HepG2 (cell line): ENCODE measurements around the gene ZNF554.

Source experiments
- ATF7 ChIP-seq, 2 experiments: fragments of 450-650 bp in 1 of 2; sonication (generic) in 1 of 2; formaldehyde crosslinking in 1 of 2; IDR thresholded peaks; 2 replicates each; pipeline versions ENCODE4 v1.4.0 to v1.6.1; 2016 to 2020; ENCODE audit warnings: antibody characterized with exemption in 1 of 2, mild to moderate bottlenecking in 1 of 2, missing genetic modification reagents in 1 of 2
- HBP1 ChIP-seq: IDR thresholded peaks from 2 replicates; pipeline ENCODE4 v1.6.1; 2016; ENCODE audit warnings: low read depth, control low read depth
- SP1 ChIP-seq, 2 experiments: fragments of 450-650 bp in 1 of 2; sonication (generic) in 1 of 2; formaldehyde crosslinking in 1 of 2; IDR thresholded peaks; 2 replicates each; pipeline versions ENCODE4 v1.4.0 to v1.6.1; 2016 to 2020; ENCODE audit warnings: missing genetic modification reagents in 1 of 2
- TCF7L2 ChIP-seq: IDR thresholded peaks from 2 replicates; pipeline ENCODE4 v1.6.1; 2011; ENCODE audit warnings: mild to moderate bottlenecking, low read depth, low read length, moderate library complexity
- ZMYM3 ChIP-seq: sonication (generic); formaldehyde crosslinking; IDR thresholded peaks from 2 replicates; pipeline ENCODE4 v1.5.1; 2020; ENCODE audit warnings: mild to moderate bottlenecking, missing genetic modification reagents
- ZMYM4 ChIP-seq: sonication (generic); formaldehyde crosslinking; IDR thresholded peaks from 2 replicates; pipeline ENCODE4 v1.8.1; 2023; ENCODE audit warnings: mild to moderate bottlenecking, missing genetic modification reagents

- TF ChIP-seq ATF7 (IDR thresholded peaks at IDR 0.05) = no peak
- TF ChIP-seq ATF7 (CRISPR knock-in tag; IDR thresholded peaks at IDR 0.05) = no peak
- TF ChIP-seq ZMYM4 (CRISPR knock-in tag) = no peak
- TF ChIP-seq SP1 (IDR thresholded peaks at IDR 0.05) = no peak
- no peak for TF ChIP-seq SP1 (CRISPR knock-in tag; IDR thresholded peaks at IDR 0.05)
- no peak for TF ChIP-seq TCF7L2
- no peak for TF ChIP-seq HBP1 (CRISPR knock-in tag)
- TF ChIP-seq ZMYM3 = peak; percentile 75
Measured at GRCh38 chr19:2782329-2782935, 37.2 kb upstream of the ZNF554 start.
